Neutrophil (primary cell): ENCODE data around the gene TLR10.
A peak's percentile ranks its signal among the peaks of the same experiment; 100 is the strongest.

Source experiments
- H3K27ac ChIP-seq: fragments of 200-600 bp; sonication (generic); 2 replicates; pipeline ENCODE4 v1.5.1; 2016; ENCODE audit warnings: mild to moderate bottlenecking, moderate library complexity
- H3K27me3 ChIP-seq: fragments of 200-600 bp; sonication (generic); 2 replicates; pipeline ENCODE4 v1.6.0; 2016; ENCODE audit warnings: mild to moderate bottlenecking
- H3K36me3 ChIP-seq: fragments of 200-600 bp; sonication (generic); 2 replicates; pipeline ENCODE4 v1.5.1; 2017
- H3K4me1 ChIP-seq, 2 experiments: fragments of 200-600 bp in 1 of 2; sonication (generic) in 1 of 2; 1 replicate in 1 of 2; 2 replicates in 1 of 2; pipeline versions ENCODE4 v1.5.1 to v1.6.1; 2013 to 2016; ENCODE audit warnings: low read depth in 1 of 2, low read length in 1 of 2, mild to moderate bottlenecking in 1 of 2, moderate library complexity in 1 of 2; ENCODE audit not compliant: control insufficient read depth in 1 of 2, insufficient read depth in 1 of 2
- H3K4me3 ChIP-seq, 2 experiments: fragments of 200-600 bp in 1 of 2; sonication (generic) in 1 of 2; 1 replicate in 1 of 2; 2 replicates in 1 of 2; pipeline ENCODE4 v1.5.1; 2013 to 2016; ENCODE audit warnings: low read depth in 1 of 2, low read length in 1 of 2, mild to moderate bottlenecking in 1 of 2, moderate library complexity in 1 of 2
- H3K9me3 ChIP-seq: fragments of 200-600 bp; sonication (generic); 2 replicates; pipeline ENCODE4 v1.5.1; 2016
- CTCF ChIP-seq: fragments of 200-600 bp; sonication (generic); IDR thresholded peaks from 2 replicates; pipeline ENCODE4 v1.5.1; 2016; ENCODE audit warnings: antibody characterized with exemption

The TLR10 gene

GRCh38 chr4:38759790-38760122 lies 23.0 kb downstream of the TLR10 start:
- no peak for TF ChIP-seq CTCF
- Histone ChIP-seq H3K4me1 (peaks cover 35 to 39% of the 10 kb centered on the region in 2 experiments), H3K36me3 (no peaks in the 10 kb centered on the region), H3K27ac (peak overlapping the region; percentile 95), H3K9me3 (no peaks in the 10 kb centered on the region), H3K27me3 (no peaks in the 10 kb centered on the region), H3K4me3 (no peak overlapping the region)

GRCh38 chr4:38759113-38759789 lies 23.5 kb downstream of the TLR10 start:
- H3K4me1 ChIP-seq, result peaks cover 35 to 39% of the 10 kb centered on the region in 2 experiments
- no peak overlapping the region for H3K4me3 ChIP-seq
- H3K9me3 ChIP-seq, result no peaks in the 10 kb centered on the region
- no peaks in the 10 kb centered on the region for H3K36me3 ChIP-seq
- TF ChIP-seq CTCF, result peak; percentile 77
- H3K27me3 ChIP-seq, result no peaks in the 10 kb centered on the region
- no peak overlapping the region for H3K27ac ChIP-seq

GRCh38 chr4:38757945-38758600 lies 24.7 kb downstream of the TLR10 start:
- no peaks in the 10 kb centered on the region for H3K36me3 ChIP-seq

GRCh38 chr4:38752941-38753806 lies 29.6 kb downstream of the TLR10 start:
- no peaks in the 10 kb centered on the region for H3K4me1 ChIP-seq
- no peaks in the 10 kb centered on the region for H3K36me3 ChIP-seq
- H3K27ac ChIP-seq, result no peak overlapping the region
- no peak for TF ChIP-seq CTCF
- no peak overlapping the region for H3K4me3 ChIP-seq
- H3K27me3 ChIP-seq, result no peaks in the 10 kb centered on the region
- no peaks in the 10 kb centered on the region for H3K9me3 ChIP-seq

More at GRCh38 chr4:38757945-38758600, 24.7 kb downstream of the TLR10 start:
- H3K27me3 ChIP-seq, result no peaks in the 10 kb centered on the region
- no peak overlapping the region for H3K4me3 ChIP-seq
- H3K9me3 ChIP-seq, result no peaks in the 10 kb centered on the region
- no peak overlapping the region for H3K27ac ChIP-seq
- H3K4me1 ChIP-seq, result peaks cover 35 to 39% of the 10 kb centered on the region in 2 experiments
- no peak for TF ChIP-seq CTCF

- TF ChIP-seq CTCF, result no peak
- Histone ChIP-seq H3K36me3 (no peaks in the 10 kb centered on the region), H3K27ac (no peak overlapping the region), H3K9me3 (no peaks in the 10 kb centered on the region), H3K4me1 (no peaks in the 10 kb centered on the region), H3K27me3 (no peaks in the 10 kb centered on the region), H3K4me3 (no peak overlapping the region)
These were observed 30.3 kb downstream of the TLR10 start for GRCh38 chr4:38752372-38752940.
